Naive B cell (primary cell): ENCODE results near the gene DDX10. TPM values are rescaled to one million over a fixed set of nuclear protein-coding genes. Genes with fewer than 3 reads are reported as not detected.

Experiments
- ATAC-seq, 2 donors: fragments of 150-1000 bp; cut with Tn5 transposase; 2 replicates each; pipeline ENCODE4 v1.10.0; 2021; ENCODE audit warnings: low read depth in 2 of 2, mild to moderate bottlenecking in 2 of 2, moderate library complexity in 2 of 2
- DNase-seq: peaks from one replicate; pipeline ENCODE4 v3.0.0; 2022
- H3K27ac Mint-ChIP-seq, 6 donors: one replicate each; pipeline ENCODE4 v1.8.0; 2020 to 2022; ENCODE audit warnings: mild to moderate bottlenecking in 6 of 6, mixed read lengths in 6 of 6, moderate library complexity in 5 of 6, inconsistent platforms in 2 of 6
- H3K27me3 Mint-ChIP-seq, 3 donors: one replicate each; pipeline ENCODE4 v1.8.0; 2021 to 2022; ENCODE audit warnings: mixed read lengths in 3 of 3, mild to moderate bottlenecking in 1 of 3
- H3K36me3 Mint-ChIP-seq, 2 donors: one replicate each; pipeline ENCODE4 v1.8.0; 2020 to 2022; ENCODE audit warnings: mixed read lengths in 2 of 2, inconsistent platforms in 1 of 2, mild to moderate bottlenecking in 1 of 2
- H3K4me1 Mint-ChIP-seq, 3 donors: one replicate each; pipeline ENCODE4 v1.8.0; 2020 to 2022; ENCODE audit warnings: mixed read lengths in 3 of 3, inconsistent platforms in 1 of 3, mild to moderate bottlenecking in 1 of 3, moderate library complexity in 1 of 3
- H3K4me3 Mint-ChIP-seq, 8 donors: one replicate each; pipeline ENCODE4 v1.8.0; 2020 to 2022; ENCODE audit warnings: mild to moderate bottlenecking in 8 of 8, mixed read lengths in 8 of 8, moderate library complexity in 8 of 8, inconsistent platforms in 2 of 8
- H3K9me3 Mint-ChIP-seq, 7 donors: one replicate each; pipeline ENCODE4 v1.8.0; 2020 to 2022; ENCODE audit warnings: mixed read lengths in 7 of 7, mild to moderate bottlenecking in 5 of 7, inconsistent platforms in 2 of 7, moderate library complexity in 1 of 7
- polyA plus RNA-seq, 6 donors: library from polyadenylated mRNA; unstranded; fragments of 300-500 nt; fragmentation: Illumina TruSeq; gene quantifications; one replicate each; pipeline ENCODE4 v1.2.3, GENCODE V29; 2021; ENCODE audit warnings: low read depth in 6 of 6

Gene DDX10
- polyA plus RNA-seq, 6 donors from 2014 or later = 14.0 to 24.2 (median 18.9) TPM

GRCh38 chr11:108838102-108838791, 173.4 kb downstream of the DDX10 start:
- Mint-ChIP-seq H3K27ac (peak overlapping the region in 2 of 6 donors; percentile 30 to 38), H3K27me3 (no peaks in the 10 kb centered on the region), H3K4me3 (no peak overlapping the region), H3K36me3 (peaks cover 6 to 26% of the 10 kb centered on the region in 2 donors), H3K9me3 (no peaks in the 10 kb centered on the region), H3K4me1 (peaks cover 2 to 19% (median 18%) of the 10 kb centered on the region in 3 donors)
- DNase-seq (no peak), ATAC-seq (no peak)

GRCh38 chr11:108838792-108839105, 173.9 kb downstream of the DDX10 start:
- H3K27ac Mint-ChIP-seq = peak overlapping the region in 2 of 6 donors; percentile 30 to 38
- no peaks in the 10 kb centered on the region for H3K27me3 Mint-ChIP-seq
- H3K4me3 Mint-ChIP-seq = no peak overlapping the region
- peaks cover 2 to 15% (median 13%) of the 10 kb centered on the region in 3 donors for H3K4me1 Mint-ChIP-seq
- no peak for DNase-seq
- H3K36me3 Mint-ChIP-seq = peaks cover 6 to 26% of the 10 kb centered on the region in 2 donors
- no peaks in the 10 kb centered on the region for H3K9me3 Mint-ChIP-seq
- ATAC-seq = no peak

GRCh38 chr11:108846009-108846408, 181.1 kb downstream of the DDX10 start:
- Mint-ChIP-seq H3K27ac (peak overlapping the region in 1 of 6 donors; percentile 47), H3K9me3 (no peaks in the 10 kb centered on the region), H3K36me3 (peaks cover 0 to 14% of the 10 kb centered on the region in 2 donors), H3K4me1 (peaks cover 0 to 3% (median 0%) of the 10 kb centered on the region in 3 donors), H3K27me3 (no peaks in the 10 kb centered on the region), H3K4me3 (no peak overlapping the region)
- ATAC-seq = no peak
- no peak for DNase-seq

GRCh38 chr11:108847298-108847990, 182.6 kb downstream of the DDX10 start:
- Mint-ChIP-seq H3K4me3 (no peak overlapping the region), H3K4me1 (no peaks in the 10 kb centered on the region), H3K9me3 (no peaks in the 10 kb centered on the region), H3K27ac (no peak overlapping the region), H3K27me3 (no peaks in the 10 kb centered on the region), H3K36me3 (peaks cover 0 to 8% of the 10 kb centered on the region in 2 donors)
- DNase-seq (no peak), ATAC-seq (no peak)

GRCh38 chr11:108851781-108852180, 186.9 kb downstream of the DDX10 start:
- ATAC-seq (no peak), DNase-seq (no peak)
- H3K4me1 Mint-ChIP-seq = peaks cover 13 to 26% (median 23%) of the 10 kb centered on the region in 3 donors
- no peaks in the 10 kb centered on the region for H3K27me3 Mint-ChIP-seq
- H3K36me3 Mint-ChIP-seq = peaks cover 0 to 8% of the 10 kb centered on the region in 2 donors
- H3K9me3 Mint-ChIP-seq = no peaks in the 10 kb centered on the region
- H3K4me3 Mint-ChIP-seq = no peak overlapping the region
- peak overlapping the region in 3 of 6 donors; percentile 1 to 64 (median 2) for H3K27ac Mint-ChIP-seq

- peaks cover 13 to 26% (median 23%) of the 10 kb centered on the region in 3 donors for H3K4me1 Mint-ChIP-seq
- peak overlapping the region; percentile 2 to 76 (median 22) for H3K27ac Mint-ChIP-seq
- DNase-seq (no peak), ATAC-seq (no peak)
- no peaks in the 10 kb centered on the region for H3K27me3 Mint-ChIP-seq
- H3K9me3 Mint-ChIP-seq = no peaks in the 10 kb centered on the region
- H3K36me3 Mint-ChIP-seq = peaks cover 0 to 2% of the 10 kb centered on the region in 2 donors
- no peak overlapping the region for H3K4me3 Mint-ChIP-seq
Observed at GRCh38 chr11:108852701-108853100, 187.8 kb downstream of the DDX10 start.

GRCh38 chr11:108853151-108853550, 188.3 kb downstream of the DDX10 start:
- ATAC-seq (no peak), DNase-seq (no peak)
- Mint-ChIP-seq H3K27ac (peak overlapping the region in 5 of 6 donors; percentile 36 to 97 (median 76)), H3K4me3 (peak overlapping the region in 1 of 8 donors; percentile 86), H3K9me3 (no peaks in the 10 kb centered on the region), H3K27me3 (no peaks in the 10 kb centered on the region), H3K4me1 (peaks cover 13 to 26% (median 23%) of the 10 kb centered on the region in 3 donors), H3K36me3 (no peaks in the 10 kb centered on the region)

GRCh38 chr11:108853864-108854263, 189.0 kb downstream of the DDX10 start:
- DNase-seq (no peak), ATAC-seq (peak; percentile 38 to 43)
- H3K27ac Mint-ChIP-seq = peak overlapping the region; percentile 91 to 99 (median 96)
- no peaks in the 10 kb centered on the region for H3K27me3 Mint-ChIP-seq
- no peaks in the 10 kb centered on the region for H3K9me3 Mint-ChIP-seq
- peaks cover 13 to 26% (median 23%) of the 10 kb centered on the region in 3 donors for H3K4me1 Mint-ChIP-seq
- H3K36me3 Mint-ChIP-seq = no peaks in the 10 kb centered on the region
- H3K4me3 Mint-ChIP-seq = peak overlapping the region; percentile 79 to 91 (median 84)

GRCh38 chr11:108854346-108854745, 189.5 kb downstream of the DDX10 start:
- H3K27ac Mint-ChIP-seq = peak overlapping the region; percentile 91 to 99 (median 96)
- H3K4me3 Mint-ChIP-seq = peak overlapping the region; percentile 79 to 91 (median 84)
- peaks cover 13 to 26% (median 23%) of the 10 kb centered on the region in 3 donors for H3K4me1 Mint-ChIP-seq
- H3K27me3 Mint-ChIP-seq = no peaks in the 10 kb centered on the region
- H3K9me3 Mint-ChIP-seq = no peaks in the 10 kb centered on the region
- no peaks in the 10 kb centered on the region for H3K36me3 Mint-ChIP-seq
- ATAC-seq = peak; percentile 88 to 92
- peak; percentile 19 for DNase-seq

GRCh38 chr11:108857382-108857781, 192.5 kb downstream of the DDX10 start:
- no peaks in the 10 kb centered on the region for H3K9me3 Mint-ChIP-seq
- ATAC-seq (no peak), DNase-seq (no peak)
- peak overlapping the region in 2 of 6 donors; percentile 37 to 55 for H3K27ac Mint-ChIP-seq
- no peaks in the 10 kb centered on the region for H3K27me3 Mint-ChIP-seq
- H3K36me3 Mint-ChIP-seq = peaks cover 8% of the 10 kb centered on the region in 2 donors
- peaks cover 17 to 31% (median 23%) of the 10 kb centered on the region in 3 donors for H3K4me1 Mint-ChIP-seq
- peak overlapping the region in 2 of 8 donors; percentile 22 to 36 for H3K4me3 Mint-ChIP-seq

- Mint-ChIP-seq H3K4me3 (no peak overlapping the region), H3K36me3 (peaks cover 8% of the 10 kb centered on the region in 2 donors), H3K27me3 (no peaks in the 10 kb centered on the region), H3K27ac (no peak overlapping the region), H3K9me3 (no peaks in the 10 kb centered on the region), H3K4me1 (peaks cover 14 to 28% (median 20%) of the 10 kb centered on the region in 3 donors)
- DNase-seq = no peak
- ATAC-seq = no peak
Observed at GRCh38 chr11:108858622-108859021, 193.8 kb downstream of the DDX10 start.

- ATAC-seq (no peak), DNase-seq (no peak)
- H3K9me3 Mint-ChIP-seq = no peaks in the 10 kb centered on the region
- H3K4me1 Mint-ChIP-seq = peaks cover 8 to 21% (median 11%) of the 10 kb centered on the region in 3 donors
- H3K27me3 Mint-ChIP-seq = no peaks in the 10 kb centered on the region
- H3K36me3 Mint-ChIP-seq = peaks cover 8% of the 10 kb centered on the region in 2 donors
- H3K4me3 Mint-ChIP-seq = no peak overlapping the region
- no peak overlapping the region for H3K27ac Mint-ChIP-seq
Observed at GRCh38 chr11:108859510-108859909, 194.6 kb downstream of the DDX10 start.

GRCh38 chr11:108863528-108863927, 198.7 kb downstream of the DDX10 start:
- H3K4me3 Mint-ChIP-seq = no peak overlapping the region
- no peaks in the 10 kb centered on the region for H3K9me3 Mint-ChIP-seq
- H3K27me3 Mint-ChIP-seq = no peaks in the 10 kb centered on the region
- DNase-seq (no peak), ATAC-seq (no peak)
- H3K27ac Mint-ChIP-seq = no peak overlapping the region
- H3K4me1 Mint-ChIP-seq = peaks cover 0 to 9% (median 3%) of the 10 kb centered on the region in 3 donors
- peaks cover 8% of the 10 kb centered on the region in 2 donors for H3K36me3 Mint-ChIP-seq

GRCh38 chr11:108865406-108865805, 200.5 kb downstream of the DDX10 start:
- ATAC-seq (no peak), DNase-seq (no peak)
- peaks cover 0 to 7% (median under 1%) of the 10 kb centered on the region in 3 donors for H3K4me1 Mint-ChIP-seq
- H3K27me3 Mint-ChIP-seq = no peaks in the 10 kb centered on the region
- H3K9me3 Mint-ChIP-seq = no peaks in the 10 kb centered on the region
- H3K36me3 Mint-ChIP-seq = peaks cover 2 to 4% of the 10 kb centered on the region in 2 donors
- H3K4me3 Mint-ChIP-seq = no peak overlapping the region
- no peak overlapping the region for H3K27ac Mint-ChIP-seq
